Globus pallidus (tissue), 1 donor: ENCODE data around the gene HVCN1.
"Not testable (repeated sequence)": the region's sequence is repeated elsewhere in the genome, so short reads cannot be mapped to it uniquely, and the experiment has no call there.

Experiments used
- DNase-seq: peaks from one replicate; pipeline ENCODE4 v3.0.0-alpha.2; 2015; ENCODE audit warnings: low spot score

The HVCN1 gene

GRCh38 chr12:110688446-110689280 lies at the start of gene HVCN1:
TSS of gene HVCN1 (minus strand) at chr12:110689115. CDS start at chr12:110683245, 5,870 bp downstream.
- no peak for DNase-seq

- DNase-seq, result no peak
Observed at GRCh38 chr12:110737532-110737931, 48.6 kb upstream of the HVCN1 start.

- not testable (repeated sequence) for DNase-seq
Observed at GRCh38 chr12:110737016-110737415, 48.1 kb upstream of the HVCN1 start.

GRCh38 chr12:110733900-110734299 lies 45.0 kb upstream of the HVCN1 start:
- no peak for DNase-seq

GRCh38 chr12:110733089-110733715 lies 44.3 kb upstream of the HVCN1 start:
- DNase-seq, result no peak

- DNase-seq, result no peak
Observed at GRCh38 chr12:110732572-110732971, 43.7 kb upstream of the HVCN1 start.

- DNase-seq, result no peak
Observed at GRCh38 chr12:110731479-110731878, 42.6 kb upstream of the HVCN1 start.

GRCh38 chr12:110728628-110729027 lies 39.7 kb upstream of the HVCN1 start:
- DNase-seq, result no peak

- DNase-seq, result no peak
Observed at GRCh38 chr12:110726708-110727369, 37.9 kb upstream of the HVCN1 start.

- DNase-seq, result no peak
Observed at GRCh38 chr12:110726028-110726427, 37.1 kb upstream of the HVCN1 start.

GRCh38 chr12:110725267-110725666 lies 36.4 kb upstream of the HVCN1 start:
- no peak for DNase-seq

GRCh38 chr12:110722892-110723291 lies 34.0 kb upstream of the HVCN1 start:
- not testable (repeated sequence) for DNase-seq

GRCh38 chr12:110721570-110721969 lies 32.7 kb upstream of the HVCN1 start:
- no peak for DNase-seq

- no peak for DNase-seq
Observed at GRCh38 chr12:110720516-110720915, 31.6 kb upstream of the HVCN1 start.

- DNase-seq, result no peak
Observed at GRCh38 chr12:110718222-110718908, 29.4 kb upstream of the HVCN1 start.

GRCh38 chr12:110717037-110717436 lies 28.1 kb upstream of the HVCN1 start:
- DNase-seq, result no peak

- DNase-seq, result no peak
Observed at GRCh38 chr12:110708917-110709316, 20.0 kb upstream of the HVCN1 start.

- DNase-seq, result no peak
Observed at GRCh38 chr12:110705309-110705708, 16.4 kb upstream of the HVCN1 start.

GRCh38 chr12:110704750-110705149 lies 15.8 kb upstream of the HVCN1 start:
- DNase-seq, result no peak

GRCh38 chr12:110704231-110704630 lies 15.3 kb upstream of the HVCN1 start:
- DNase-seq, result no peak

- no peak for DNase-seq
Observed at GRCh38 chr12:110702081-110702480, 13.2 kb upstream of the HVCN1 start.
